HEK293T (cell line): ENCODE data around the gene LRRC74A.

Experiments used
- FOXK2 ChIP-seq: fragments of 450-650 bp; IDR thresholded peaks from 2 replicates; pipeline ENCODE4 v1.6.1; 2016; ENCODE audit warnings: mild to moderate bottlenecking
- NFRKB ChIP-seq: fragments of 450-650 bp; IDR thresholded peaks from 2 replicates; pipeline ENCODE4 v1.6.1; 2016; ENCODE audit warnings: mild to moderate bottlenecking, moderate library complexity

- TF ChIP-seq FOXK2 (no peak), NFRKB (no peak)
Measured at GRCh38 chr14:76811561-76811960, 14.6 kb upstream of the LRRC74A start.
